PFSK-1 (cell line): ENCODE measurements around the gene UBTD2.

ENCODE experiments used
- POLR2AphosphoS5 ChIP-seq: IDR thresholded peaks from 2 replicates; pipeline ENCODE4 v1.6.1; 2012; ENCODE audit warnings: low read depth, mild to moderate bottlenecking, control low read depth, low read length, moderate library complexity
- REST ChIP-seq, 2 experiments: IDR thresholded peaks; 2 replicates each; pipeline versions ENCODE4 v1.6.1 to v1.8.0; 2011 to 2012; ENCODE audit warnings: low read depth in 2 of 2, low read length in 2 of 2, control low read depth in 1 of 2, inconsistent platforms in 1 of 2, mild to moderate bottlenecking in 1 of 2, moderate library complexity in 1 of 2; ENCODE audit not compliant: insufficient read depth in 1 of 2
- SIN3A ChIP-seq: IDR thresholded peaks from 2 replicates; pipeline ENCODE4 v1.6.1; 2012; ENCODE audit warnings: mild to moderate bottlenecking, low read length, moderate library complexity, borderline replicate concordance; ENCODE audit not compliant: insufficient read depth
- TAF1 ChIP-seq: IDR thresholded peaks from 2 replicates; pipeline ENCODE4 v1.6.1; 2012; ENCODE audit warnings: low read length, control low read depth, borderline replicate concordance; ENCODE audit not compliant: insufficient read depth

GRCh38 chr5:172162323-172162986 lies 121.1 kb downstream of the UBTD2 start:
- TF ChIP-seq REST (IDR thresholded peaks at IDR 0.05; ENCODE audit: insufficient read depth in 1 of 2, low read depth in 2 of 2, low read length in 2 of 2), result no peak
- TF ChIP-seq POLR2AphosphoS5, result no peak
- TF ChIP-seq SIN3A, result no peak
- no peak for TF ChIP-seq TAF1
